Measurements from ENCODE around the gene BCLAF1. TPM values are rescaled to one million over a fixed set of nuclear protein-coding genes. Genes with fewer than 3 reads are reported as not detected.

Gene BCLAF1
- total and polyA plus RNA-seq, 2 experiments from 2014 or later: 133 to 151 TPM

GRCh38 chr6:136294621-136295020 lies 5.0 kb upstream of the BCLAF1 start:
- DNase-seq (ENCODE audit: low spot score) (no peak), ATAC-seq (no peak)
- no peaks in the 10 kb centered on the region for H3K79me2 ChIP-seq (replicated peaks; ENCODE audit: insufficient read depth)
- no peaks in the 10 kb centered on the region for H3K36me3 ChIP-seq (ENCODE audit: insufficient read depth)
- H4K20me1 ChIP-seq (replicated peaks; ENCODE audit: insufficient read depth): no peaks in the 10 kb centered on the region
- no peak for TF ChIP-seq EZH2 (IDR thresholded peaks at IDR 0.05; ENCODE audit: low read depth, unreplicated experiment)
- no peak for TF ChIP-seq NANOG (IDR thresholded peaks at IDR 0.05; ENCODE audit: borderline replicate concordance)
- TF ChIP-seq EZH2phosphoT487 (IDR thresholded peaks at IDR 0.05; ENCODE audit: unreplicated experiment): no peak
- TF ChIP-seq ZNF331 (CRISPR knock-in tag; IDR thresholded peaks at IDR 0.05; ENCODE audit: low read depth): no peak
- no peak for TF ChIP-seq ZNF462 (CRISPR knock-in tag; IDR thresholded peaks at IDR 0.05)
- TF ChIP-seq CREB1 (CRISPR knock-in tag; IDR thresholded peaks at IDR 0.05; ENCODE audit: low read depth): no peak
- TF ChIP-seq REST (IDR thresholded peaks at IDR 0.05; ENCODE audit: unreplicated experiment): no peak
- no peak for TF ChIP-seq STAT1 (IDR thresholded peaks at IDR 0.05; ENCODE audit: unreplicated experiment)
- TF ChIP-seq POLR2AphosphoS5 (IDR thresholded peaks at IDR 0.05; ENCODE audit: low read depth): no peak
- no peak for TF ChIP-seq JUNB (IDR thresholded peaks at IDR 0.05; ENCODE audit: unreplicated experiment)
- no peak for TF ChIP-seq ETS1 (IDR thresholded peaks at IDR 0.05)
- TF ChIP-seq CTCF (conservative IDR thresholded peaks at IDR 0.05; ENCODE audit: low read depth in 2 of 2): no peak
- TF ChIP-seq ZNF114 (CRISPR knock-in tag; IDR thresholded peaks at IDR 0.05): no peak
- H3K27ac Mint-ChIP-seq: no peak overlapping the region
- peaks cover 11% of the 10 kb centered on the region for H3K4me1 ChIP-seq (ENCODE audit: insufficient read depth)
- H3K27me3 ChIP-seq (ENCODE audit: insufficient read depth): no peaks in the 10 kb centered on the region
- H3F3A ChIP-seq (replicated peaks; ENCODE audit: low read depth): peaks cover 4% of the 10 kb centered on the region; the same call in 1 of the 2 replicates
- peaks cover 11% of the 10 kb centered on the region; the same call in 1 of the 3 replicates for H3K4me1 Mint-ChIP-seq
- H3K4me2 ChIP-seq: no peak overlapping the region
- no peaks in the 10 kb centered on the region for H3K9me2 ChIP-seq (ENCODE audit: insufficient read depth)
- H3K9me3 Mint-ChIP-seq: no peaks in the 10 kb centered on the region
- peaks cover under 1% of the 10 kb centered on the region; the same call in 1 of the 3 replicates for H3K36me3 Mint-ChIP-seq (ENCODE audit: low read depth)
- no peak overlapping the region for H2AFZ ChIP-seq
- no peak overlapping the region for H3K27ac ChIP-seq (ENCODE audit: low read depth)
- H3K27me3 Mint-ChIP-seq (ENCODE audit: insufficient read depth, low read depth, poor library complexity): peaks cover 8% of the 10 kb centered on the region
- H3K4me3 ChIP-seq: no peak overlapping the region
- no peak overlapping the region for H3K4me3 Mint-ChIP-seq

Measured in GM23338 (cell line).